ENCODE data around the gene ZACN.

- no peak for TF ChIP-seq CTCF (IDR thresholded peaks at IDR 0.05; ENCODE audit: insufficient read depth, low read depth, low read length)
- no peak for TF ChIP-seq EZH2 (IDR thresholded peaks at IDR 0.05; ENCODE audit: insufficient read depth, low read length)
Measured at GRCh38 chr17:76034428-76035350, 44.3 kb upstream of the ZACN start.

Data from astrocyte (in vitro differentiated cells and primary cell).